SK-N-MC (cell line): ENCODE measurements around the gene SPAG4.

Source experiments
- EZH2 ChIP-seq: fragments of 200-600 bp; sonication (generic); IDR thresholded peaks from one replicate; pipeline ENCODE4 v1.6.1; 2017; ENCODE audit warnings: antibody characterized with exemption
- FOXP2 ChIP-seq: optimal IDR thresholded peaks from 2 replicates; pipeline ENCODE3; 2011; ENCODE audit warnings: mild to moderate bottlenecking, moderate library complexity; ENCODE audit not compliant: insufficient read depth; ENCODE audit errors: extremely low read length, control extremely low read depth

DNA sequence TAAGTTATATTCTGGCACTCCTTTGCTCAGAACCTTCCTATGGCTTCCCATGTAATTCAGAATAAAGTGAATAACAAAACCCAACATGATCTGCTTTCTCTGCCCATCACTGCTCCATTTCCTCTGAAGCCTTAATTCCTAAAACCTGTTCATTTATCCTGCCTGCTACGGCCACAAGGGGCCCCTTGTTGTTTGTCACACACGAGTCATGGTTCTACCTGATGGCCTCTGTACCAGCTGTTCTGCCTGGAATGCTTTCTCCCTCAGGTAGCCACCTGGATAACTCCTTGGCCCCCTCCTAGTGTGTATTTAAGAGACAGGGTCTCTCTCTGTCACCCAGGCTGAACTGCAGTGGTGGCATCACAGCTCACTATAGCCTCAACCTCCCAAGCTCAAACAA lies 47.0 kb upstream of the SPAG4 start:
- TF ChIP-seq EZH2 (no peak), FOXP2 (no peak)
